Epithelial cell of esophagus (primary cell): Measurements from ENCODE around the gene FAM171A1.
"Not testable (repeated sequence)": the region's sequence is repeated elsewhere in the genome, so short reads cannot be mapped to it uniquely, and the experiment has no call there.

Source experiments
- DNase-seq: peaks from one replicate; pipeline ENCODE4 v3.0.0; 2010; ENCODE audit warnings: low read depth
- H3K4me3 ChIP-seq: 2 replicates; pipeline ENCODE4 v1.5.1; 2011; ENCODE audit warnings: mild to moderate bottlenecking, low read length, control low read depth
- CTCF ChIP-seq: IDR thresholded peaks from 2 replicates; pipeline ENCODE4 v1.5.1; 2011; ENCODE audit warnings: low read depth, mild to moderate bottlenecking, low read length, control low read depth, inconsistent platforms; ENCODE audit not compliant: insufficient read depth; ENCODE audit errors: missing control alignments

Gene FAM171A1

DNA sequence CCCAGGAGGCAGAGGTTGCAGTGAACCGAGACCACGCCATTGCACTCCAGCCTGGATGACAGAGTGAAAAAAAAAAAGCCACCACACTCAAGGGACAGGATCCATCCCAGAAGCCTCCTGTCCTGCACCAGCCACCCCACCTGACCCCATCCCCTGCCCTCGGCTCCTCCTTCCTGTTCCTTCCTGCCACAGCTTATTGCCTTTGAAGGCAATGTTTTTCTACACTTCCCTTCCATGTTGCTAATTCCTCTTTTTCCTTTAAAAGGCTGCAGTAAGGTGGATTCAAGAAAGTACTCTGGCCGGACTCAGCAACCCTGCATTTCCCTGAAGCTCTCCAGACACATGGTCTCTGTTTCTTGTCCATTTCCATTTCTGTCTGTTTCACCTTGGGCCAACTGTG is 80.9 kb downstream of the FAM171A1 start:
- DNase-seq, result no peak
- TF ChIP-seq CTCF, result no peak

GRCh38 chr10:15280974-15281373 is 90.1 kb downstream of the FAM171A1 start:
- no peak overlapping the region for H3K4me3 ChIP-seq

More for the DNA sequence above, 80.9 kb downstream of the FAM171A1 start:
- no peak overlapping the region for H3K4me3 ChIP-seq

GRCh38 chr10:15280462-15280861 is 90.6 kb downstream of the FAM171A1 start:
- DNase-seq, result no peak
- H3K4me3 ChIP-seq, result no peak overlapping the region
- no peak for TF ChIP-seq CTCF

More at GRCh38 chr10:15280974-15281373, 90.1 kb downstream of the FAM171A1 start:
- TF ChIP-seq CTCF, result no peak
- DNase-seq, result no peak

- TF ChIP-seq CTCF, result no peak
- H3K4me3 ChIP-seq, result no peak overlapping the region
- no peak for DNase-seq
Measured at GRCh38 chr10:15279236-15279635, 91.9 kb downstream of the FAM171A1 start.

DNA sequence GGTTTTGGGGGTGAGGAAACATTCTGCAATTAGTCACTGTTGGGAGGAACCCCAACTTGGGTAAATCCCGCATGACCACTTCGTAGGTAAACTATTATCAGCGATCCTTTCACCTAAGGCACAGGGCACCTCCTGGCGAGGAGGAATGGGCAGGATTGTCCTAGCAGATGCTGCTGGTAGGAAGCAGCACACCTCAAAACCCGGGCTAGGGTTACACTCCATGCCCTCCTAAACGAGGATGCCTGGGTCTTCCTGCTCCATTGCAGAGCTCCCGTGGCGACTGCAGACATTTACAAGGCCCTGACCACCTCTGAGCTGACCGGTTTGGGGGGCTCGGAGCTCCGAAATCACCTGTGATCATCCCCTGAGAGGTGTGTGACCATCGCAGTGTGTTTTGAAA is 92.3 kb downstream of the FAM171A1 start:
- H3K4me3 ChIP-seq, result no peak overlapping the region
- TF ChIP-seq CTCF, result no peak
- DNase-seq, result no peak

- H3K4me3 ChIP-seq, DNase-seq: not testable (repeated sequence)
Measured at GRCh38 chr10:15276039-15276438, 95.0 kb downstream of the FAM171A1 start.

DNA sequence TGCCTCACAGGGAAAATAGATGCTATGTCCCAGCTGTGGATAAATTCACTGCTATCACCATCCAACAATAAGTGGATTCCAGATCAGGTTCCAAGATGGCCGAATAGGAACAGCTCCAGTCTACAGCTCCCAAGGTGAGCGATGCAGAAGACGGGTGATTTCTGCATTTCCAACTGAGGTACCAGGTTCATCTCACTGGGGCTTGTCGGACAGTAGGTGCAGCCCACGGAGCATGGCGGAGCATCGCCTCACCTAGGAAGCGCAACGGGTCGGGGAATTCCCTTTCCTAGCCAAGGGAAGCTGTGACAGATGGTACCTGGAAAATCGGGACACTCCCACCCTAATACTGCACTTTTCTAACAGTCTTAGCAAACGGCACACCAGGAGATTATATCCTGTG is 101.3 kb downstream of the FAM171A1 start:
- not testable (repeated sequence) for H3K4me3 ChIP-seq, DNase-seq

DNA sequence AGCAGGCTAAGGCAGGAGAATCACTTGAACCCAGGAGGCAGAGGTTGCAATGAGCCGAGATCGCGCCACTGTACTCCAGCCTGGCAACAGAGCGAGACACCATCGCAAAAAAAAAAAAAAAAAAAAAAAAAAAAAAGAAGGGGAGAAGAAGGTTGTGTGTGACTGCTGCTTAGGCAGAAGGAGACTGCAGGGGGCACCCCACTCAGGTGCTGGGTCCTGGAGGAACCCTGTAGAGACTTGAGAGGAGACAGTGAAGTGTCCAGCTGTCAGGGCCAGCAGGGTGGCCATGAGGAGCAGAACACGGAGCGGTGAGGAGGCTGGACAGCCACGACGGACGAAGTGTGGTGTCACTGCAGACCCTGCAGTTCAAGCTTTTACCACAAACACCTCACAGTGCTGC is 103.6 kb downstream of the FAM171A1 start:
- H3K4me3 ChIP-seq, result no peak overlapping the region
- no peak for TF ChIP-seq CTCF

More for the DNA sequence above, 103.6 kb downstream of the FAM171A1 start:
- DNase-seq, result no peak
